HepG2 (cell line): Measurements from ENCODE around the gene NIT2. TPM values are rescaled to one million over a fixed set of nuclear protein-coding genes. Genes with fewer than 3 reads are reported as not detected.
"Not testable (repeated sequence)": the region's sequence is repeated elsewhere in the genome, so short reads cannot be mapped to it uniquely, and the experiment has no call there.

Experiments
- ATAC-seq: fragments of 200-7000 bp; cut with Tn5 transposase; 3 replicates; pipeline ENCODE4 v1.9.1; 2020; ENCODE audit warnings: mild to moderate bottlenecking, moderate library complexity
- BruUV-seq: library from RNA; stranded (reverse); fragments of 400-500 nt; replicated peaks from 2 replicates; lab custom pipeline; 2021; lab: Mats Ljungman, UMichigan
- CTCF ChIA-PET: fragments of 300-600 bp; formaldehyde crosslinking; extraction: SDS; loops from one replicate; lab custom pipeline; 2021; ENCODE audit warnings: low total read pairs, inconsistent platforms, low intra/inter-chr PET ratio; lab: Yijun Ruan, JAX
- POLR2A ChIA-PET: fragments of 350-600 bp; sonication (Branson Sonifier 250); formaldehyde crosslinking; loops from one replicate; lab custom pipeline; 2020; ENCODE audit warnings: antibody characterized with exemption, inconsistent platforms; lab: Yijun Ruan, JAX
- DNase-seq: peaks from one replicate; pipeline ENCODE4 v3.0.0-alpha.2; 2015; ENCODE audit warnings: low spot score
- FAIRE-seq: peaks from 3 replicates; lab custom pipeline; 2011; peaks lifted over from hg19 to GRCh38; lab: Jason Lieb, UNC
- H2AFZ ChIP-seq: one replicate; pipeline ENCODE4 v1.6.1; 2011; ENCODE audit warnings: low read length, inconsistent platforms
- H3K27ac ChIP-seq: fragments of 300-600 bp; 3 replicates; pipeline ENCODE4 v1.8.0; 2011; ENCODE audit warnings: mixed run types, mild to moderate bottlenecking, mixed read lengths, low read length, inconsistent platforms; ENCODE audit not compliant: insufficient read depth; ENCODE audit errors: extremely low read length
- H3K27me3 ChIP-seq, 2 experiments: fragments of 200-600 bp in 1 of 2; 2 replicates in 1 of 2; 3 replicates in 1 of 2; pipeline versions ENCODE4 v1.6.0 to v1.8.0; 2011; ENCODE audit warnings: low read length in 2 of 2, mild to moderate bottlenecking in 2 of 2, moderate library complexity in 2 of 2, inconsistent platforms in 1 of 2; ENCODE audit not compliant: insufficient read depth in 2 of 2, control insufficient read depth in 1 of 2
- H3K36me3 ChIP-seq, 2 experiments: fragments of 200-600 bp in 1 of 2; replicated peaks in 1 of 2; 2 replicates in 1 of 2; 3 replicates in 1 of 2; pipeline versions ENCODE4 v1.5.1 to v1.8.0; 2011; ENCODE audit warnings: low read length in 2 of 2, inconsistent platforms in 1 of 2; ENCODE audit not compliant: insufficient read depth in 2 of 2, control insufficient read depth in 1 of 2
- H3K4me1 ChIP-seq: 2 replicates; pipeline ENCODE4 v1.5.1; 2012; ENCODE audit warnings: low read length, inconsistent platforms; ENCODE audit not compliant: insufficient read depth
- H3K4me2 ChIP-seq: 2 replicates; pipeline ENCODE4 v1.6.0; 2011; ENCODE audit warnings: low read depth, low read length, inconsistent platforms
- H3K4me3 ChIP-seq, 3 experiments: fragments of 200-600 bp in 1 of 3; sonication (generic), shearing (Covaris generic) in 1 of 3; replicated peaks in 1 of 3; 2 replicates each; pipeline ENCODE4 v1.5.1; 2011 to 2016; ENCODE audit warnings: low read length in 3 of 3, inconsistent platforms in 2 of 3, low read depth in 2 of 3, mild to moderate bottlenecking in 2 of 3, control low read depth in 1 of 3, mixed read lengths in 1 of 3; ENCODE audit not compliant: insufficient read depth in 1 of 3
- H3K79me2 ChIP-seq: one replicate; pipeline ENCODE4 v1.6.1; 2011; ENCODE audit warnings: low read length, inconsistent platforms; ENCODE audit not compliant: insufficient read depth
- H3K9ac ChIP-seq: 2 replicates; pipeline ENCODE4 v1.6.0; 2011; ENCODE audit warnings: mild to moderate bottlenecking, low read depth, low read length, inconsistent platforms; ENCODE audit not compliant: insufficient read depth
- H3K9me3 ChIP-seq: 2 replicates; pipeline ENCODE4 v1.5.1; 2012; ENCODE audit warnings: mild to moderate bottlenecking, low read length
- H4K20me1 ChIP-seq: 2 replicates; pipeline ENCODE4 v1.6.0; 2011; ENCODE audit warnings: inconsistent platforms, mild to moderate bottlenecking, low read length, moderate library complexity; ENCODE audit not compliant: insufficient read depth
- ARNTL ChIP-seq: sonication (generic); formaldehyde crosslinking; IDR thresholded peaks from 2 replicates; pipeline ENCODE4 v1.4.0; 2020; ENCODE audit warnings: mild to moderate bottlenecking, missing genetic modification reagents
- CEBPB ChIP-seq: IDR thresholded peaks from 2 replicates; pipeline ENCODE4 v1.6.1; 2011; ENCODE audit warnings: low read depth, low read length, improper control_type of control experiment, borderline replicate concordance
- E2F5 ChIP-seq: sonication (generic); formaldehyde crosslinking; conservative IDR thresholded peaks from 2 replicates; pipeline ENCODE4 v1.4.0; 2020; ENCODE audit warnings: missing genetic modification reagents
- GATA4 ChIP-seq: sonication (generic); IDR thresholded peaks from 2 replicates; pipeline ENCODE4 v1.6.1; 2016; ENCODE audit warnings: antibody characterized with exemption, low read depth, borderline replicate concordance
- THYN1 ChIP-seq: sonication (generic); formaldehyde crosslinking; IDR thresholded peaks from 2 replicates; pipeline ENCODE4 v1.8.1; 2023; ENCODE audit warnings: low read depth, mild to moderate bottlenecking, moderate library complexity, missing genetic modification reagents, borderline replicate concordance
- ZBTB7A ChIP-seq: sonication (generic); formaldehyde crosslinking; IDR thresholded peaks from 2 replicates; pipeline ENCODE4 v1.8.0; 2022; ENCODE audit warnings: mild to moderate bottlenecking, missing genetic modification reagents
- ZNF496 ChIP-seq: sonication (generic); formaldehyde crosslinking; IDR thresholded peaks from 2 replicates; pipeline ENCODE4 v1.8.1; 2023; ENCODE audit warnings: mild to moderate bottlenecking, moderate library complexity, missing genetic modification reagents; ENCODE audit not compliant: insufficient replicate concordance
- ZNF841 ChIP-seq: sonication (generic); formaldehyde crosslinking; IDR thresholded peaks from 2 replicates; pipeline ENCODE4 v1.8.1; 2023; ENCODE audit warnings: missing genetic modification reagents, borderline replicate concordance
- WGBS: methylation state at CpG from one replicate; pipeline ENCODE4 v1.1.6; 2017; ENCODE audit warnings: low lambda C conversion rate; 5-methylcytosine and 5-hydroxymethylcytosine counted together
- in situ Hi-C: cut with HindIII; loops from 2 replicates; pipeline ENCODE4 v1.10.0; 2017; ENCODE audit warnings: low pct_unique_long_range_greater_than_20kb; ENCODE audit not compliant: extremely low pct_ligation_motif_present
- intact Hi-C: fragments of 100-400 bp; cut with micrococcal nuclease; formaldehyde crosslinking; loops from one replicate; pipeline ENCODE4 v1.10.0; 2022; ENCODE audit not compliant: unreplicated experiment
- polyA plus RNA-seq, 8 experiments: library from polyadenylated mRNA; depleted of rRNA in 3 of 8; stranded (reverse) in 7 of 8; unstranded in 1 of 8; fragments of >200 nt; fragmentation: Illumina TruSeq in 4 of 8; extraction: Trizol in 4 of 8; gene quantifications; 2 replicates each; pipeline versions ENCODE4 v1.2.1 to v1.2.3, GENCODE V29; 2011 to 2016; ENCODE audit warnings: low read depth in 4 of 8, missing spikeins in 1 of 8, mixed read lengths in 1 of 8; ENCODE audit not compliant: insufficient read depth in 1 of 8
- total RNA-seq, 5 experiments: library from RNA; depleted of rRNA; stranded (reverse); fragments of >200 nt; fragmentation: Illumina TruSeq; extraction: Trizol; gene quantifications; 2 replicates each; pipeline ENCODE4 v1.2.3, GENCODE V29; 2016; ENCODE audit warnings: low read depth in 1 of 5

The NIT2 gene
- total and polyA plus RNA-seq, 2 of the 13 experiments (the other 11 are each of a cell fraction or from before 2014, with no cell fraction given), result 43.4 to 49.1 TPM

GRCh38 chr3:100324044-100324443, 10.5 kb upstream of the NIT2 start:
- Histone ChIP-seq H3K79me2 (no peaks in the 10 kb centered on the region), H3K9ac (no peak overlapping the region), H3K36me3 (peaks cover 2 to 12% of the 10 kb centered on the region in 2 experiments; a peak in 2 of 5 replicates), H3K27ac (no peak overlapping the region), H3K4me1 (no peaks in the 10 kb centered on the region), H3K9me3 (no peaks in the 10 kb centered on the region), H4K20me1 (no peaks in the 10 kb centered on the region), H2AFZ (no peak overlapping the region), H3K4me3 (no peak overlapping the region), H3K4me2 (no peak overlapping the region), H3K27me3 (no peaks in the 10 kb centered on the region)
- ChIA-PET CTCF (no interaction called here), POLR2A (interaction anchor here (1.0 kb wide), 1 partner anchor 10 kb away, joined by 3 read pairs; the partner anchor contains the start of gene NIT2)
- no peak for FAIRE-seq
- TF ChIP-seq THYN1 (no peak), ZNF841 (CRISPR knock-in tag) (no peak), GATA4 (no peak), ZNF496 (CRISPR knock-in tag) (no peak), ARNTL (CRISPR knock-in tag) (no peak)
- DNase-seq, result no peak
- ATAC-seq, result no peak
- intact Hi-C loops (no loop called here), in situ Hi-C loops (no loop called here)
- BruUV-seq, result no TSS peak

GRCh38 chr3:100325827-100326226, 8.7 kb upstream of the NIT2 start:
- in situ Hi-C loops (no loop called here), intact Hi-C loops (no loop called here)
- H3K27me3 ChIP-seq, result no peaks in the 10 kb centered on the region
- ChIA-PET CTCF (no interaction called here), POLR2A (no interaction called here)
- ATAC-seq, result no peak
- H3K27ac ChIP-seq, result no peak overlapping the region
- no peaks in the 10 kb centered on the region for H3K79me2 ChIP-seq
- TF ChIP-seq CEBPB (0 out of 2 replicates have a peak, but pooled peaks have one; percentile 28), E2F5 (CRISPR knock-in tag) (no peak), ZBTB7A (no peak)
- BruUV-seq, result no TSS peak
- H2AFZ ChIP-seq, result no peak overlapping the region
- no peaks in the 10 kb centered on the region for H3K9me3 ChIP-seq
- H3K4me3 ChIP-seq, result no peak overlapping the region
- peaks cover 8% of the 10 kb centered on the region; the same call in 1 of the 2 replicates for H3K4me1 ChIP-seq
- no peak overlapping the region for H3K9ac ChIP-seq
- H4K20me1 ChIP-seq, result no peaks in the 10 kb centered on the region
- no peak for FAIRE-seq
- H3K4me2 ChIP-seq, result no peak overlapping the region
- no peak for DNase-seq
- peaks cover 0 to 6% of the 10 kb centered on the region in 2 experiments; a peak in 2 of 5 replicates for H3K36me3 ChIP-seq

GRCh38 chr3:100327377-100327776, 7.2 kb upstream of the NIT2 start:
- in situ Hi-C loops, H2AFZ ChIP-seq, H3K79me2 ChIP-seq, DNase-seq, POLR2A ChIA-PET, H3K9ac ChIP-seq, H3K36me3 ChIP-seq, H3K4me3 ChIP-seq, H3K27ac ChIP-seq, H4K20me1 ChIP-seq, ATAC-seq, CTCF ChIA-PET, intact Hi-C loops, FAIRE-seq, H3K9me3 ChIP-seq, H3K27me3 ChIP-seq, BruUV-seq, H3K4me2 ChIP-seq: not testable (repeated sequence)
- WGBS, result 100% methylated on average over 5 of the region's 5 CpGs
- peaks cover 19% of the 10 kb centered on the region for H3K4me1 ChIP-seq
